Cardiac muscle cell (in vitro differentiated cells and primary cell): Measurements from ENCODE around the gene C3orf70. TPM values are rescaled to one million over a fixed set of nuclear protein-coding genes. Genes with fewer than 3 reads are reported as not detected.

ENCODE experiments used
- DNase-seq, 2 donors: peaks; one replicate each; pipeline versions ENCODE4 v3.0.0 to v3.0.0-alpha.2; 2010 to 2017; ENCODE audit warnings: low read depth in 1 of 2, low spot score in 1 of 2
- H3K27ac ChIP-seq: fragments of 200-600 bp; sonication (generic); 2 replicates; pipeline ENCODE4 v1.5.1; 2016
- H3K27me3 ChIP-seq: fragments of 200-600 bp; sonication (generic); 2 replicates; pipeline ENCODE4 v1.6.0; 2016; ENCODE audit warnings: control low read depth
- H3K36me3 ChIP-seq: fragments of 200-600 bp; sonication (generic); 2 replicates; pipeline ENCODE4 v1.5.1; 2016; ENCODE audit warnings: control low read depth
- H3K4me1 ChIP-seq: fragments of 200-600 bp; sonication (generic); 2 replicates; pipeline ENCODE4 v1.8.1; 2017; ENCODE audit warnings: low read depth, mild to moderate bottlenecking, mixed run types
- H3K4me3 ChIP-seq: fragments of 200-600 bp; sonication (generic); 2 replicates; pipeline ENCODE4 v1.5.1; 2016; ENCODE audit warnings: mild to moderate bottlenecking
- H3K9me3 ChIP-seq: fragments of 200-600 bp; sonication (generic); 2 replicates; pipeline ENCODE4 v1.5.1; 2017; ENCODE audit warnings: low read depth, mild to moderate bottlenecking, control low read depth
- polyA plus RNA-seq: library from polyadenylated mRNA; unstranded; fragments of >200 nt; fragmentation: Nextera tagmentation; extraction: Ambion mirVana; gene quantifications from 2 replicates; pipeline ENCODE4 v1.2.1, GENCODE V29; 2016
- total RNA-seq: library from RNA; depleted of rRNA; stranded (reverse); fragments of >200 nt; gene quantifications from 2 replicates; pipeline ENCODE4 v1.2.3, GENCODE V29; 2016
- TF ChIP-seq, protein P1 (sequence below): IDR thresholded peaks from 2 replicates; pipeline ENCODE4 v1.5.1; 2012; ENCODE audit warnings: low read depth, mild to moderate bottlenecking, low read length

Gene C3orf70
- total and polyA plus RNA-seq, 2 experiments from 2014 or later, result 0.42 to 0.55 TPM

DNA sequence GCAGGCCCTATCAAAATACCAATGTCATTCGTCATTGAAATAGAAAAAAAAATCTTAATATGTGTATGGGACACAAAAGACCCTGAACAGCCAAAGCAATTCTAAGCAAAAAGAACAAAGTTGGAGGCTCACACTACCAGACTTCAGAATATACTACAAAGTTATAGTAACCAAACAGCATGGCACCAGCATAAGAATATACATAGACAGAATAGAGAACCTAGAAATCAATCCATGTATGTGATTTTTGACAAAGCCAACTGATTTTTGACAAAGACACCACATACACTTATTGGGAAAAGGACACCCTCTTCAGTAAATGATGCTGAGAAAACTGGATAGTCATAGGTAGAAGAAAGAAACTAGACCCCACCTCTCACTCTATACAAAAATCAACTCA lies 95.0 kb downstream of the C3orf70 start:
- H3K9me3 ChIP-seq, result no peaks in the 10 kb centered on the region
- H3K4me3 ChIP-seq, result no peak overlapping the region
- DNase-seq, result no peak
- H3K27ac ChIP-seq, result no peak overlapping the region
- H3K36me3 ChIP-seq, result peaks cover 6% of the 10 kb centered on the region
- TF ChIP-seq, protein P1, sequence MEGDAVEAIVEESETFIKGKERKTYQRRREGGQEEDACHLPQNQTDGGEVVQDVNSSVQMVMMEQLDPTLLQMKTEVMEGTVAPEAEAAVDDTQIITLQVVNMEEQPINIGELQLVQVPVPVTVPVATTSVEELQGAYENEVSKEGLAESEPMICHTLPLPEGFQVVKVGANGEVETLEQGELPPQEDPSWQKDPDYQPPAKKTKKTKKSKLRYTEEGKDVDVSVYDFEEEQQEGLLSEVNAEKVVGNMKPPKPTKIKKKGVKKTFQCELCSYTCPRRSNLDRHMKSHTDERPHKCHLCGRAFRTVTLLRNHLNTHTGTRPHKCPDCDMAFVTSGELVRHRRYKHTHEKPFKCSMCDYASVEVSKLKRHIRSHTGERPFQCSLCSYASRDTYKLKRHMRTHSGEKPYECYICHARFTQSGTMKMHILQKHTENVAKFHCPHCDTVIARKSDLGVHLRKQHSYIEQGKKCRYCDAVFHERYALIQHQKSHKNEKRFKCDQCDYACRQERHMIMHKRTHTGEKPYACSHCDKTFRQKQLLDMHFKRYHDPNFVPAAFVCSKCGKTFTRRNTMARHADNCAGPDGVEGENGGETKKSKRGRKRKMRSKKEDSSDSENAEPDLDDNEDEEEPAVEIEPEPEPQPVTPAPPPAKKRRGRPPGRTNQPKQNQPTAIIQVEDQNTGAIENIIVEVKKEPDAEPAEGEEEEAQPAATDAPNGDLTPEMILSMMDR, result no peak
- H3K4me1 ChIP-seq, result no peaks in the 10 kb centered on the region
- H3K27me3 ChIP-seq, result no peaks in the 10 kb centered on the region

DNA sequence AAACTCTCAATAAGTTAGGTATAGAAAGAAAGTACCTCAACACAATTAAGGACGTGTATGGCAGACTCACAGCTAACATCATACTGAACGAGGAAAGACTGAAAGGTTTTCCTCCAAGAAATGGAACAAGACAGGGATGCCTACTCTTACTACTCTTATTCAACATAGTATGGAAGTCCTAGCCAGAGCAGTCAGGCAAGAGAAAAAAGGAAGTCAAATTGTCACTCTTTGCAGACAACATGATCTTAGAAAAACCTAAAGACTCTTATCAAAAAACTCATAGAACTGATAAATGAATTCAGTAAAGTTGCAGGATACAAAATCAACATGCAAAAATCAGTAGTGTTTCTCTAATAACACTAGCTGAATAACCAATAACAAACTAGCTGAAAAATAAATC lies 96.0 kb downstream of the C3orf70 start:
- H3K27me3 ChIP-seq, result no peaks in the 10 kb centered on the region
- TF ChIP-seq, protein P1, result no peak
- H3K36me3 ChIP-seq, result peaks cover 10% of the 10 kb centered on the region
- H3K4me1 ChIP-seq, result no peaks in the 10 kb centered on the region
- no peak for DNase-seq
- H3K4me3 ChIP-seq, result no peak overlapping the region
- no peaks in the 10 kb centered on the region for H3K9me3 ChIP-seq
- no peak overlapping the region for H3K27ac ChIP-seq

DNA sequence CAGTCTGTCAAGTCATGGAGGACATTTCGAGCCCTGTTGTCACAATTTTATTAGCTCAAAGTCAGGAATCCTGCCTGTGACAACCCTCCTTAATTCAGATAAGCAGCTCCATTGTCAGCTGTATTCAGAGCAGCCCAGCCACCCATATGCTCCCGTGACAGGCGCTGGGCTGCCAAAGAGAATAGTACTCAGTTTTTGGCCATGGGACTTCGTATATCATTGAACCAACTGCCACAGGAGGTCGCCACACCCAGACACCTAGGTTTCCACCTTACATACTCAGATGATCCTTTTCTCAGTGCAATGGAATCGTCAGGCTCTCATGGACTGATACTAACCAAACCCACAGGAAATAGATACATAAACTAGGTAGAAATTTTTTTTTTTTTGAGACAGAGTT lies 100.2 kb downstream of the C3orf70 start:
- TF ChIP-seq, protein P1, result no peak
- H3K9me3 ChIP-seq, result no peaks in the 10 kb centered on the region
- H3K4me3 ChIP-seq, result no peak overlapping the region
- peaks cover 10% of the 10 kb centered on the region for H3K36me3 ChIP-seq
- DNase-seq, result no peak
- no peak overlapping the region for H3K27ac ChIP-seq
- H3K4me1 ChIP-seq, result no peaks in the 10 kb centered on the region
- no peaks in the 10 kb centered on the region for H3K27me3 ChIP-seq

DNA sequence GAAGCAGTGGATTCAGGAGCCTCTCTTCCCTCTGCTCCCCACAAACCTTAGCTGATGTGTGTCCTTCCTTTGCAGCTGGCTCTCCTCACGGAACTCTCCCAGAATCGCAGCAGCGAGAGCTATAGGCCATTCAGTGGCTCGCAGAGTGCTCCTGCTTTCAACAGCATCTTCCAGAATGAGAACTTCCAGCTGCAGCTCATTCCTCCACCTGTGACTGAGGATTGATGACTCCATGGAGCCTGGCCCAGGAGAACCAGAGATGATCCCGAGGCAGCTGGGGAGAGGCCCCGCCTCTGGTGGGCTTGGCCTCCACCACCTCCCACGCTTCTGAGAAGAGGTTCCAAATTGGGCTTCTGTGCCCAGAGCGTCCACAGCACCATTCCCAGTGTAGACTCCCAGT lies 101.1 kb downstream of the C3orf70 start:
- no peaks in the 10 kb centered on the region for H3K9me3 ChIP-seq
- H3K27ac ChIP-seq, result no peak overlapping the region
- no peaks in the 10 kb centered on the region for H3K27me3 ChIP-seq
- no peak for DNase-seq
- H3K36me3 ChIP-seq, result peaks cover 10% of the 10 kb centered on the region
- no peaks in the 10 kb centered on the region for H3K4me1 ChIP-seq
- H3K4me3 ChIP-seq, result no peak overlapping the region
- TF ChIP-seq, protein P1, result no peak

DNA sequence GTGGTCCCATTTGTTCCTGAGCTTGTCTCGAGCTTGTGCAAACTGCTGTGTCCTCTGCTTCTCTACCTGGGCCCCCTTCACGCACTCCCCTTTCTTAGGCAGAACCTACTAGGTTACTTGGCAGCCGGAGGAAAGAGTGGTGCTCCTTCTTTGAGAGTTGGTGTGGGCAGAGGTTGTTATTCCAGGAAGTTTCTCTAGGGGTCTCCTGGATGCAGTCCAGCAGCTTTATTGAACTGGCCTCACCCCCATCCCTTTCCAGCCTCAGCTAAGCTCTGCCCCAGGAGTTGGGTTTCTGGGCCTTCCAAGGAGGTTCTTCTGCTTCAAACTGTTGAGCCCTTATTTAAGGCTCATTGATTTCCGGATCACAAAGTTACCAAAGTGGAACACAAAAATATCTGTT lies 103.2 kb downstream of the C3orf70 start:
- Histone ChIP-seq H3K4me1 (no peaks in the 10 kb centered on the region), H3K27ac (no peak overlapping the region), H3K36me3 (peaks cover 10% of the 10 kb centered on the region), H3K27me3 (no peaks in the 10 kb centered on the region), H3K4me3 (no peak overlapping the region), H3K9me3 (no peaks in the 10 kb centered on the region)
- TF ChIP-seq, protein P1, result no peak
- DNase-seq, result no peak

DNA sequence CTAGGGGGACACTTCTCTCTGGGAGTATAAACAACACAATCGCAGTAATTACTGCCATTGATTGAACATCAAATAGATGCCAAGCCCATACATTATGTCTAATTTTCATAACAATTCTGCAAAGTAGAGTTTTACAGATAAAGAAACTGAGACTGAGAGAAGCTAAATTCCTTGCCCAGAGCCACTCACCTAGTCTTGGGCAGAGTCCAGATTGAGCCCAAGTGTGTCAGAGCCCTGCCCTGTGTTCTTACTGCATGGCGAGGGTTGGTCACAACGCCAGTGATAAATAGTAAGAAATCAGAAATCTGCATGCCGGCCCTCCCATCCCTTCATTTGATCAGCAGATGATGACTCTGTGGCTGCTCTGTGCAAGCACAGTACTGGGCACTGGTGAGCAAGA lies 106.3 kb downstream of the C3orf70 start:
- H3K4me3 ChIP-seq, result no peak overlapping the region
- no peaks in the 10 kb centered on the region for H3K9me3 ChIP-seq
- no peak for DNase-seq
- no peak overlapping the region for H3K27ac ChIP-seq
- H3K4me1 ChIP-seq, result no peaks in the 10 kb centered on the region
- no peaks in the 10 kb centered on the region for H3K27me3 ChIP-seq
- TF ChIP-seq, protein P1, result no peak
- no peaks in the 10 kb centered on the region for H3K36me3 ChIP-seq
